Fibroblast of upper back skin (primary cell): ENCODE results near the gene U2AF1L4.

Source experiments
- DNase-seq: peaks from one replicate; pipeline ENCODE4 v3.0.0-alpha.2; 2013

Gene U2AF1L4

DNA sequence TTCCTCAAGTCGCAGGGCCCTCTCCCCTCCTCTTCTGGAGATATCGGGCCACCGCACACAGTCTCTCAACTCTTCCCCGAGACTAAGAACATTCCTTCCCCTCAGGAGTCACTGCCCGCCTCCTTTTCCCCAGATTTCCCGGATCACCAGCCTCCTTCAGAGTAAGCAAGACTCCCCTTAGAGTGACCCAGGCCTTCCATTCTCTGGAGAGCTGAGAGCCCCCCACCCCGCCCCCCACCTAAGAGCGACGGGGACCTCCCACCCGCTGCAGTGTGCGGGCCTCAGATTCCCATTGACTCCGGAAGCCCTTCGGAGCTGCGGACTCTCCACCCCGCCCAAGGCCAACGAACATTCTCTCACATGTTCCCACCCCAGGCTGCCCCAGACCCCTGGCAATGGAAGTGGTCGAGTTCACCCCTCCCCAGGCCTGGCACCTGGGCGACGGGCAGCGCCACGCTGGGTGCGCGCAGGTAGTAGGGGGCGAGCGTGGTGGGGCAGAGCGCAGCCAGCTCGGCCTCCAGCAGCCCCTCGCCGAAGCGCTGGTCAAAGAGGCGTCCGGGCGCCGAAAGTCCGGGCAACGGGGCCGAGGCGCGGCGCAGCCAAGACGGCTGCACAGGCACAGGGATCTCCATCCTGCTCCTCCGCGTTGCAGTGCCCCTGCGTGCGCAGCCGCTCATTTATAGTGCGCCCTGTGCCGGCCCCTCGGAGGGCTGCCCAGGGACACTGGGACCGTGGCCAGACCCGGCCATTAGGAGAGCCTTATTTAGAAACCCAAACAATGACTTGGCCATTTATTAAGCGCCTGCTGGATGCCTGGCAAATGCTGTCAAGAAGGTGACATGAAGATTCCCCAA is 11.4 kb upstream of the U2AF1L4 start, which contains the start of gene HSPB6:
TSS of gene HSPB6 (minus strand) at position 653 of the 854 bp plus-strand sequence. CDS start at position 632, 21 bp downstream.
- peak; percentile 73 for DNase-seq

DNA sequence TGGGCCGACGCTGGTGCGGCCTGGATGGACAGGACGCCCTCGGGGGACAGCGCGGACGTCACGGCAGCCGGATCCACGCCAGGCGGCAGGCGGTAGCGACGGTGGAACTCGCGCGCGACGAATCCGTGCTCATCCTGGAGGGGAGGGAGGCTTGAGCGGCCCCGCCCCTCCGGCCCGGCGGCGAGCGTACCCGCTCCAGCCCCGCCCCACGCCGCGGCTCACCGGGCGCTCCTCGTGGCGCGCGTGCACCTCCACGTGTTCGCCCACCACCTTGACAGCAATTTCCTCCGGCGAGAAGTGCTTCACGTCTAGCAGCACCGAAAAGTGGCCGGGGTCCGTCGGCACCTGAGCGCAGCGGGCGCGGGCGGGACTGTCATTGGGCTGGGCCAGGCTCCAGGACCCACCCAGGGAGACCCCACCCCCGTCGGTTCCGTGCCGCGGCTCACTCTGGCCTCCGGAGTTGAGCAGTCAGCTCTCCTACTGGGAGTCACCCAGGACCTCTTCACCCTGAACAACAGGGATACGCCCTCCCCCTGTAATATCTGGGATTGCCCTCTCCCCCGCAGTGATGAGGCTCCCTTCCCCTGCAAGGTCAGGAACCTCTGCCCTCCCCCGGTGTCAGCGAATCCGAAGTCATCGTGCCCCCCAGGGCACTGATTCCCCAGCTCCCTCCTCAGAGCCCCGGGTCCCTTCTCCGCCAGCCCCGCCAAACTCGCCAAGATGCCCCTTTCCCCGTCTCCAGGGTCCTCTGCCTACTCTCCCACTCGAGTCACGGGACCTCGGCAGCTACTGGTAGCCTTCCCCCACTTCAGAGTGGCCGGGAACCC is 10.5 kb upstream of the U2AF1L4 start:
- DNase-seq = peak; percentile 65

DNA sequence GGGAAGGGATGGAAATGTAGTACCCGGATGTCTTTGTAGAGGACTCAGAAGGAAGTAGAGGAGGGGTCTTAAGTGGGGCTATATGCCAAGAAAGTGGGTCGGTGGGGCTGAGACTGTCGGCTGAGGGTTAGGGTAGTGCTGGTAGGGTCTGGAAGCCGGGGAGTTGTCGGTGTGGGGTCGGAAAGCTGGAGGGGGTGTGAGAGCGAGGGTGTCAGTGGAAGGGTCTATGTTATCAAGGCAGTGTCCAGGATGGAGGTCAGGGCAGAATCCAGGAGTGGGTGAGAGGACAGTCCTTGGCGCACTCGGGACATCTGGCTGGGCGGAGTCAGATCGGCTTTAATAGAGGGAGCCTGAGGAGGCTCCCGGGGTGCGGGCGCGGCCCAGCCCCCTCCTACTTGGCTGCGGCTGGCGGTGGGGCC is 9.9 kb upstream of the U2AF1L4 start:
- DNase-seq = no peak

- no peak for DNase-seq
These were observed 9.3 kb upstream of the U2AF1L4 start for GRCh38 chr19:35754370-35755130.

GRCh38 chr19:35753634-35754369 is 8.6 kb upstream of the U2AF1L4 start:
- no peak for DNase-seq

GRCh38 chr19:35752746-35753350 is 7.6 kb upstream of the U2AF1L4 start:
- DNase-seq = no peak

DNA sequence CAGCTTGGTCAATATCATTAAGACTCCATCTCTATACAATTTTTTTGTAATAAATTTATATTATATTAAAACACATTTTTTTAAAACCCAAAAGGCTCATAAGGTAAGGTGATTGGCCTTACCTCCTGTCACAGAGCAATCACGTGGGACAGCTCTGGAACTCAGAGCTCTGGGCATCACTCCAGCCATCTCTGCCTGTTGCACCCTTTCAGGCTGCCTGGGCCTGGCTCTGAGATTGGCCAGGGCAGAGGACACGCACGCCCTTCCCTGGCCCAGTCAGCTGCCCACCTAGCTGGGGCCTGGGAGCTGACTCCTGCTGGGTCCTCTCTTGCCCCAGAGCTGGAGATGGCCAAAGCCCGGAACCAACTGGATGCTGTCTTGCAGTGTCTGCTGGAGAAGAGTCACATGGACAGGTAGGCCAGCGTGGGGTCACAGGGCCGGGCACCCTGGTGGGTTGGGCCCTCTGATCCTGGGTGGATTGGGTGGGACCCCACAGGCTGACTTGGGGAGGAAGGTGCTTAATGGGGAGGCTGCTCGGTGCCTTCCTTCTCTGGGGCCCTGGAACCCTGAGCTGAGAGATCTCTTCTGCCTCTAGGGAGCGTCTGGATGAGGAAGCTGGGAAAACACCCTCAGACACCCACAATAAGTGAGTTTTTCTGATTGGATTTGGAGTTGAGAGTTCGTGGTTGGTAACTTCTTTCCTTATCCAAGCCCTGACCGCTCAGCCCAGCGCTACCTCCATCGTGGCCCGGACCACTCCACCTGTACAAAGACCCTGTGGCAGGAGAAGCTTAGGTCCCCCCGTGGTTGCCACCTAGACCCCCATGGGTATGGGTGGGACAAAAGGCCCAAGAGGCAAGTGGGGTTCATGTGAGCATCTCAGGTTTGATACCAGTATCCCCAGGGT is 6.9 kb upstream of the U2AF1L4 start:
- DNase-seq = no peak

- no peak for DNase-seq
These were observed 4.9 kb upstream of the U2AF1L4 start for GRCh38 chr19:35750167-35750566.

GRCh38 chr19:35748106-35749020 is 3.1 kb upstream of the U2AF1L4 start, which contains the start of gene LIN37:
TSS of gene LIN37 (plus strand) at chr19:35748576. CDS start at chr19:35748725, 149 bp downstream.
- DNase-seq = peak; percentile 99

- DNase-seq = no peak
These were observed 1.3 kb upstream of the U2AF1L4 start for GRCh38 chr19:35746531-35746930.

DNA sequence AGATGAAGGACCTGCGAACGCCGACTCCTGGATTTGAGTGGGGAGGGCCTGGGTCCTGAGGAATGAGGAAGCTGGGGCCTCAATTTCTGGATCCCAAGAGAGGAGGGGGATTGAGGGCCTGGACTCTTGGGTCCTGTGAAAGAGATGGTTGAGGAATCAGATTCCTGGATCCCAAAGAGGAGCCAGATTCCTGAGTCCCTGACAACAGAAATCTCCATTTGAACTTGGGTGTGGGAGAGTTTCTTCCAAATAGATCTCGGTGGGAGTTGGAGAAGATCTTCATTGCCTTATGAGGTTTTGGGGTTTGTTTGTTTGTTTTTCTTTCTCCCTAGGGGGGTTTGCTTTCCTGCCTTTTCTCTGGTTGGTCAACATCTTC is 857 bp upstream of the U2AF1L4 start:
- no peak for DNase-seq

DNA sequence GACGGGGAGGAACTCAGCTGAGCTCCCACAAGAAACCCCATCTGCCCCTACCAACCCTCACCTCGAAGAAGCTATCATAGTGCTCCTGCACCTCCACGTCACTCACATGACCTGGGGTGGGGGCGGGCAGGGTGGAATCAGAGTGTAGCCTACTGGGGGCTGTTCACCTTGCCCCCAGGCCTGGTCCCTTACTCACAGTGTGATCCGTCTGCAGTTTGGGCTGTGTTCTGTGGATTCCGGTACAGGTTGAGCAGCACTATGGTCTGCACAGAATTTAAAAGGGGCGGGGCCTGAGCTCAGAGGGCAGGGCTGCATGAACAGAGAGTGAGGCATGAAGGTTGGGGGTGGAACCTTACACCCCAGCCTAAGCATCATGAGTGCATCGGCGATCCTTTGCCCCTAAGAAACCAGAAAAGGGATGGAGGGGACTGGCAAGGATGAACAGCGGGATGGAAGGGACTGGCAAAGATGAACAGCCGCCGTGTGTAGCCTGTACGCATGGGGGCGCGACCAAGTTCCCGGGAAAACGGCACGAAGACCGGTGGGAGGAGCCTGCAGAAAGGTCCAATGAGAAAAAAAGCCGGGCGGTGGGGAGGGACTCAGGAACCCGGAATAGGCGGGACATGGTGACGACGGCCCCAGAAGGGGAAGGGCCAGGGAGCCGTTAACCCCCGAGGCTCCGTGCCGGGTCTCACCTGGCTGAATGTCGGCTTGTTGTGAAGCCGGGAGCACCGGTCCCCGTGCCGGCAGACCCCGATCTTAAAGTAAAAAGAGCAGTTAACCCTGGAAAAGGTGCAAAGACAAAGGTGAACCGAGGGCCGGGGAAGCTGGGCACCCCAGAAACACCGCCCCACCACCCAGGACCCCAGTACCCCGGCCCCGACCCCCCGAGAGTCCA is 539 bp downstream of the U2AF1L4 start:
- peak; percentile 96 for DNase-seq

GRCh38 chr19:35743640-35744429 is 1.4 kb downstream of the U2AF1L4 start:
- DNase-seq = no peak

DNA sequence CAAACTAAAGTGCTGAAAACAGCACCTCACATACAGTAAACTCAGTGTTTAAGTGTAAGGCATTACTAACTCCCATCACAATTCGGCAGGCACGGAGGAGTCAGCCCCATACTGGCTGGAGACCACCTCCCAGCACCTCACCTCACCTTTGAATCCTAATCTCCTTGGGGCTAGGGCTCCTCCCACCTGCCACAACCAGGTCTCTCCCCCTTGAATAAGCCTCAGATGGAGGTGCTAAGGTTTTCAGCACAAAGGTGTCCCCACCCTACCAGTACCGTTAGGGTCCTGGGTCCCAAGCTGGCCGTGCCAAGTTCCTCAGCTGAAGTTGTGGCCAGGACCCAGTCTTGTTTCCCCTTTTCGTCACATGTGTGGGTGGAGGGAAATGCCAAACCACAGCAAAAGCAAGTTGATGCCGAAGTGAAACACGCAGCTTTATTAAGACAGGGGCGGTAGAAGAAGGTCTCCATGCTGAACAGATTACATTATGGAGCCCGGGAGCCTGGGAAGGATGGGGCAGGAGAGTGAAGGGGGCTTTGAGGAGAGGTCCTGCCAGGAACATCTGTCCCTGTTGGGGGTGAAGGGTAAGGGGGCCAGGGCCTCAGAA is 3.0 kb downstream of the U2AF1L4 start, which contains the start of gene IGFLR1:
TSS of gene IGFLR1 (minus strand) at position 332 of the 604 bp plus-strand sequence. CDS start 1,272 bp downstream, outside the sequence.
- no peak for DNase-seq

GRCh38 chr19:35741203-35741515 is 4.1 kb downstream of the U2AF1L4 start:
- no peak for DNase-seq

DNA sequence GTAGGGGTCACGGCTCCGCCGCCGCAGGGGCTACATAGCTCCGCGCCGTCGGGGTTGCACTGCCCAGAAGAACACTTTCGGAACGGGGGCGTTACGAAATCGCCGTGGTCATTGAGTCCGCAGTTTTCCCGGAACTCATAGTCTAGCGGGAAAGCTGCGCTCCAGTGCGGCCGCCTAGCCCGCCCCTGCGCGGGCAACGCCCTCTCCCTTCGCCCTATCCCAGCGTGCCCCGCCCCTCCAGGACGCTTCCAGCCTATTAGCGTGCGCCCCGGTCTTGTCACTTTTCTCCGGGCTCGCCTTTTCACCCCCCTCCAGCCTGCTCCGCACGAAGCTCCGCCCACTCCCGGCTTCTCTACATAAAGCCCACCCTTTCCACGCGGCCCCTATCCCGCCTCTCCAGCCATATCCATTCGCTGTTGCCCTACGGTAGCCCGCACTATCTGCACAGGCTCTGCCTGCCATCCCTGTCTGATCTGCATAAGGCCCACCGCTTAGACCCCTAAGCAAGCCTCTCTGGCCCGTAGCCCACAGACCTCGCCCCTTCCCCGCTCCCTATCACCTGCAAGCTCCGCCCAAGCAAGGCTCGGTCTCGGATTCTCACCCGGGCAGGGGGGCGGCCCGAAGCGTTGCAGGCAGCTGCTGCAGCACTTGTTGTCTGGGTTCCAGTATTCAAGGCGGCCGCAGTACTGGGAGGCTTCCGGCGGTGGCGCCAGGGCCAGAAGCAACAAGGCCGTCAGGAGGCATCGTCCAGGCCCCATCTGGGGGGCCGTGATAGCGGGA is 4.6 kb downstream of the U2AF1L4 start:
- peak; percentile 97 for DNase-seq

DNA sequence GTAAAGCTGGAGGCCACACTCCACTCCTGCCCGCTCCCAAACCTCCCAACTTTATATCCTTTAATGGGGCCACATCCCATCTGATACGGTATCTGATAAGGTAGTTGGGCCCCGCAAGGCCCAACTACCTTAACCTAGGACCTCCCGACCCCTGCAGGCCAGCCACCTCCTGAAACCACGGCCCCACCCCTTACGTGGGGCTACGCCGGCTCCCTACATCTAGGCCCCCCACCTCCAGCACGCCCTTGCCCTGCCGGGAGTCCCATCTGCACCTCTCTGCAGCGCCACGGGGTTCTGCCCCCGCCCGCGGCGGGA is 5.2 kb downstream of the U2AF1L4 start:
- no peak for DNase-seq
